Panc1 (cell line): ENCODE measurements around the gene IFT80.

Source experiments
- POLR2AphosphoS5 ChIP-seq: IDR thresholded peaks from 2 replicates; pipeline ENCODE4 v1.6.1; 2012; ENCODE audit warnings: mild to moderate bottlenecking, low read depth, low read length, moderate library complexity
- TCF7L2 ChIP-seq: IDR thresholded peaks from 2 replicates; pipeline ENCODE4 v1.6.1; 2011; ENCODE audit warnings: mild to moderate bottlenecking, low read depth, low read length, inconsistent platforms
- TF ChIP-seq, protein P1 (sequence below): fragments of 450-650 bp; IDR thresholded peaks from 2 replicates; pipeline ENCODE4 v1.5.1; 2017; ENCODE audit warnings: mild to moderate bottlenecking
- TF ChIP-seq, protein P2 (sequence below), 2 experiments: IDR thresholded peaks; 2 replicates each; pipeline ENCODE4 v1.6.1; 2011 to 2012; ENCODE audit warnings: low read depth in 2 of 2, control low read depth in 1 of 2, low read length in 1 of 2, mild to moderate bottlenecking in 1 of 2, moderate library complexity in 1 of 2; ENCODE audit not compliant: insufficient read depth in 1 of 2

- no peak for TF ChIP-seq POLR2AphosphoS5
- TF ChIP-seq, protein P1, sequence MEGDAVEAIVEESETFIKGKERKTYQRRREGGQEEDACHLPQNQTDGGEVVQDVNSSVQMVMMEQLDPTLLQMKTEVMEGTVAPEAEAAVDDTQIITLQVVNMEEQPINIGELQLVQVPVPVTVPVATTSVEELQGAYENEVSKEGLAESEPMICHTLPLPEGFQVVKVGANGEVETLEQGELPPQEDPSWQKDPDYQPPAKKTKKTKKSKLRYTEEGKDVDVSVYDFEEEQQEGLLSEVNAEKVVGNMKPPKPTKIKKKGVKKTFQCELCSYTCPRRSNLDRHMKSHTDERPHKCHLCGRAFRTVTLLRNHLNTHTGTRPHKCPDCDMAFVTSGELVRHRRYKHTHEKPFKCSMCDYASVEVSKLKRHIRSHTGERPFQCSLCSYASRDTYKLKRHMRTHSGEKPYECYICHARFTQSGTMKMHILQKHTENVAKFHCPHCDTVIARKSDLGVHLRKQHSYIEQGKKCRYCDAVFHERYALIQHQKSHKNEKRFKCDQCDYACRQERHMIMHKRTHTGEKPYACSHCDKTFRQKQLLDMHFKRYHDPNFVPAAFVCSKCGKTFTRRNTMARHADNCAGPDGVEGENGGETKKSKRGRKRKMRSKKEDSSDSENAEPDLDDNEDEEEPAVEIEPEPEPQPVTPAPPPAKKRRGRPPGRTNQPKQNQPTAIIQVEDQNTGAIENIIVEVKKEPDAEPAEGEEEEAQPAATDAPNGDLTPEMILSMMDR = no peak
- TF ChIP-seq, protein P2, sequence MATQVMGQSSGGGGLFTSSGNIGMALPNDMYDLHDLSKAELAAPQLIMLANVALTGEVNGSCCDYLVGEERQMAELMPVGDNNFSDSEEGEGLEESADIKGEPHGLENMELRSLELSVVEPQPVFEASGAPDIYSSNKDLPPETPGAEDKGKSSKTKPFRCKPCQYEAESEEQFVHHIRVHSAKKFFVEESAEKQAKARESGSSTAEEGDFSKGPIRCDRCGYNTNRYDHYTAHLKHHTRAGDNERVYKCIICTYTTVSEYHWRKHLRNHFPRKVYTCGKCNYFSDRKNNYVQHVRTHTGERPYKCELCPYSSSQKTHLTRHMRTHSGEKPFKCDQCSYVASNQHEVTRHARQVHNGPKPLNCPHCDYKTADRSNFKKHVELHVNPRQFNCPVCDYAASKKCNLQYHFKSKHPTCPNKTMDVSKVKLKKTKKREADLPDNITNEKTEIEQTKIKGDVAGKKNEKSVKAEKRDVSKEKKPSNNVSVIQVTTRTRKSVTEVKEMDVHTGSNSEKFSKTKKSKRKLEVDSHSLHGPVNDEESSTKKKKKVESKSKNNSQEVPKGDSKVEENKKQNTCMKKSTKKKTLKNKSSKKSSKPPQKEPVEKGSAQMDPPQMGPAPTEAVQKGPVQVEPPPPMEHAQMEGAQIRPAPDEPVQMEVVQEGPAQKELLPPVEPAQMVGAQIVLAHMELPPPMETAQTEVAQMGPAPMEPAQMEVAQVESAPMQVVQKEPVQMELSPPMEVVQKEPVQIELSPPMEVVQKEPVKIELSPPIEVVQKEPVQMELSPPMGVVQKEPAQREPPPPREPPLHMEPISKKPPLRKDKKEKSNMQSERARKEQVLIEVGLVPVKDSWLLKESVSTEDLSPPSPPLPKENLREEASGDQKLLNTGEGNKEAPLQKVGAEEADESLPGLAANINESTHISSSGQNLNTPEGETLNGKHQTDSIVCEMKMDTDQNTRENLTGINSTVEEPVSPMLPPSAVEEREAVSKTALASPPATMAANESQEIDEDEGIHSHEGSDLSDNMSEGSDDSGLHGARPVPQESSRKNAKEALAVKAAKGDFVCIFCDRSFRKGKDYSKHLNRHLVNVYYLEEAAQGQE (IDR thresholded peaks at IDR 0.05; ENCODE audit: insufficient read depth in 1 of 2, low read depth in 2 of 2, low read length in 1 of 2) = no peak
- no peak for TF ChIP-seq TCF7L2
Observed at GRCh38 chr3:160435747-160436146, 36.7 kb upstream of the IFT80 start.
